ENCODE measurements around the gene IFI27L2.
"Not testable (repeated sequence)": the region's sequence is repeated elsewhere in the genome, so short reads cannot be mapped to it uniquely, and the experiment has no call there.

IFI27L2 gene

GRCh38 chr14:94163796-94164195 lies 34.4 kb upstream of the IFI27L2 start:
- TF ChIP-seq CTCF (conservative IDR thresholded peaks at IDR 0.05) (no peak), ZFX (IDR thresholded peaks at IDR 0.05) (no peak)
- no peak overlapping the region for H3K27ac ChIP-seq

GRCh38 chr14:94162466-94162865 lies 33.1 kb upstream of the IFI27L2 start:
- H3K27ac ChIP-seq, result no peak overlapping the region
- TF ChIP-seq ZFX (IDR thresholded peaks at IDR 0.05) (no peak), CTCF (conservative IDR thresholded peaks at IDR 0.05) (no peak)

GRCh38 chr14:94161981-94162380 lies 32.6 kb upstream of the IFI27L2 start:
- no peak overlapping the region for H3K27ac ChIP-seq
- TF ChIP-seq ZFX (IDR thresholded peaks at IDR 0.05), result no peak
- no peak for TF ChIP-seq CTCF (conservative IDR thresholded peaks at IDR 0.05)

- TF ChIP-seq ZFX (IDR thresholded peaks at IDR 0.05) (no peak), CTCF (conservative IDR thresholded peaks at IDR 0.05) (no peak)
- H3K27ac ChIP-seq, result no peak overlapping the region
Measured at GRCh38 chr14:94161058-94161457, 31.7 kb upstream of the IFI27L2 start.

GRCh38 chr14:94158239-94158883 lies 29.0 kb upstream of the IFI27L2 start:
- TF ChIP-seq CTCF (conservative IDR thresholded peaks at IDR 0.05), result no peak
- TF ChIP-seq ZFX (IDR thresholded peaks at IDR 0.05), result no peak
- no peak overlapping the region for H3K27ac ChIP-seq

GRCh38 chr14:94157197-94157596 lies 27.8 kb upstream of the IFI27L2 start:
- H3K27ac ChIP-seq, result no peak overlapping the region
- no peak for TF ChIP-seq ZFX (IDR thresholded peaks at IDR 0.05)
- no peak for TF ChIP-seq CTCF (conservative IDR thresholded peaks at IDR 0.05)

GRCh38 chr14:94156143-94156542 lies 26.7 kb upstream of the IFI27L2 start:
- H3K27ac ChIP-seq, result not testable (repeated sequence)

GRCh38 chr14:94153750-94154342 lies 24.4 kb upstream of the IFI27L2 start:
- TF ChIP-seq ZFX (IDR thresholded peaks at IDR 0.05) (no peak), CTCF (conservative IDR thresholded peaks at IDR 0.05) (no peak)
- no peak overlapping the region for H3K27ac ChIP-seq
